CD14-positive monocyte (primary cell): ENCODE measurements around the gene RNF157. TPM values are rescaled to one million over a fixed set of nuclear protein-coding genes. Genes with fewer than 3 reads are reported as not detected.

Source experiments
- DNase-seq, 3 donors: peaks; one replicate each; pipeline ENCODE4 v3.0.0-alpha.2; 2011 to 2022
- H2AFZ ChIP-seq: 2 replicates; pipeline ENCODE4 v1.6.0; 2012; ENCODE audit warnings: mild to moderate bottlenecking, low read depth, low read length, inconsistent platforms; ENCODE audit not compliant: insufficient read depth, poor library complexity, severe bottlenecking
- H3K27ac ChIP-seq, 2 donors: 1 replicate in 1 of 2; 2 replicates in 1 of 2; pipeline ENCODE4 v1.5.1; 2012 to 2013; ENCODE audit warnings: low read length in 2 of 2, control low read depth in 1 of 2, inconsistent platforms in 1 of 2, low read depth in 1 of 2, mild to moderate bottlenecking in 1 of 2
- H3K27me3 ChIP-seq, 2 donors: one replicate each; pipeline versions ENCODE4 v1.6.0 to v1.6.1; 2011 to 2013; ENCODE audit warnings: low read length in 2 of 2; ENCODE audit not compliant: control insufficient read depth in 2 of 2, insufficient read depth in 2 of 2
- H3K36me3 ChIP-seq, 2 donors: replicated peaks in 1 of 2; 1 replicate in 1 of 2; 2 replicates in 1 of 2; pipeline versions ENCODE4 v1.5.1 to v1.6.1; 2012 to 2013; ENCODE audit warnings: low read length in 2 of 2, control low read depth in 1 of 2, inconsistent platforms in 1 of 2, mild to moderate bottlenecking in 1 of 2; ENCODE audit not compliant: insufficient read depth in 2 of 2, control insufficient read depth in 1 of 2
- H3K4me1 ChIP-seq, 2 donors: 1 replicate in 1 of 2; 2 replicates in 1 of 2; pipeline versions ENCODE4 v1.5.1 to v1.6.1; 2012 to 2013; ENCODE audit warnings: low read length in 2 of 2, control low read depth in 1 of 2, inconsistent platforms in 1 of 2, mild to moderate bottlenecking in 1 of 2, moderate library complexity in 1 of 2; ENCODE audit not compliant: insufficient read depth in 2 of 2, control insufficient read depth in 1 of 2
- H3K4me2 ChIP-seq: replicated peaks from 2 replicates; pipeline ENCODE3; 2012; ENCODE audit warnings: low read length, moderate library complexity, mild to moderate bottlenecking; ENCODE audit not compliant: poor library complexity, severe bottlenecking; ENCODE audit errors: extremely low read depth
- H3K4me3 ChIP-seq, 3 experiments: fragments of 200-600 bp in 1 of 3; sonication (generic) in 1 of 3; replicated peaks in 1 of 3; 1 replicate in 2 of 3; 2 replicates in 1 of 3; pipeline ENCODE4 v1.5.1; 2011 to 2013; ENCODE audit warnings: low read length in 3 of 3, mild to moderate bottlenecking in 3 of 3, control low read depth in 2 of 3, low read depth in 2 of 3, inconsistent platforms in 1 of 3, moderate library complexity in 1 of 3
- H3K79me2 ChIP-seq: 2 replicates; pipeline ENCODE4 v1.6.0; 2012; ENCODE audit warnings: mild to moderate bottlenecking, control low read depth, inconsistent platforms, low read length, moderate library complexity; ENCODE audit not compliant: insufficient read depth
- H3K9ac ChIP-seq: 2 replicates; pipeline ENCODE4 v1.6.0; 2017; ENCODE audit warnings: low read length, mild to moderate bottlenecking; ENCODE audit not compliant: insufficient read depth, poor library complexity, severe bottlenecking
- H3K9me3 ChIP-seq, 2 donors: replicated peaks in 1 of 2; 1 replicate in 1 of 2; 2 replicates in 1 of 2; pipeline versions ENCODE4 v1.5.1 to v1.6.1; 2012 to 2013; ENCODE audit warnings: low read length in 2 of 2, control low read depth in 1 of 2; ENCODE audit not compliant: control insufficient read depth in 1 of 2, insufficient read depth in 1 of 2
- H4K20me1 ChIP-seq: 2 replicates; pipeline ENCODE4 v1.6.0; 2012; ENCODE audit warnings: mild to moderate bottlenecking, low read length, control low read depth, moderate library complexity; ENCODE audit not compliant: insufficient read depth
- H3K27ac Mint-ChIP-seq, 7 donors: one replicate each; pipeline ENCODE4 v1.8.0; 2020; ENCODE audit warnings: mild to moderate bottlenecking in 7 of 7, mixed read lengths in 7 of 7, moderate library complexity in 6 of 7, inconsistent platforms in 2 of 7
- H3K27me3 Mint-ChIP-seq, 3 donors: one replicate each; pipeline ENCODE4 v1.8.0; 2021 to 2022; ENCODE audit warnings: low read depth in 3 of 3, mild to moderate bottlenecking in 3 of 3, mixed read lengths in 3 of 3, moderate library complexity in 3 of 3, inconsistent platforms in 1 of 3
- H3K36me3 Mint-ChIP-seq, 2 donors: one replicate each; pipeline ENCODE4 v1.8.0; 2020; ENCODE audit warnings: mixed read lengths in 2 of 2, inconsistent platforms in 1 of 2, mild to moderate bottlenecking in 1 of 2
- H3K4me1 Mint-ChIP-seq: one replicate; pipeline ENCODE4 v1.8.0; 2020; ENCODE audit warnings: mild to moderate bottlenecking, mixed read lengths
- H3K4me3 Mint-ChIP-seq, 2 donors: one replicate each; pipeline ENCODE4 v1.8.0; 2020; ENCODE audit warnings: mild to moderate bottlenecking in 2 of 2, mixed read lengths in 2 of 2, moderate library complexity in 1 of 2
- H3K9me3 Mint-ChIP-seq, 7 donors: one replicate each; pipeline ENCODE4 v1.8.0; 2020 to 2022; ENCODE audit warnings: mixed read lengths in 7 of 7, mild to moderate bottlenecking in 6 of 7, moderate library complexity in 6 of 7, inconsistent platforms in 2 of 7
- WGBS: methylation state at CpG from one replicate; pipeline ENCODE4 v1.1.5; 2013; ENCODE audit warnings: missing lambda C conversion rate; ENCODE audit not compliant: insufficient coverage; 5-methylcytosine and 5-hydroxymethylcytosine counted together
- intact Hi-C, 2 donors: fragments of 100-400 bp; cut with micrococcal nuclease; formaldehyde crosslinking; loops; one replicate each; pipeline versions ENCODE4 v1.15.0 to v1.15.1; 2023
- polyA plus RNA-seq, 3 donors: library from polyadenylated mRNA; depleted of rRNA in 1 of 3; unstranded in 2 of 3; stranded (reverse) in 1 of 3; fragments of 300-500 nt in 2 of 3; fragments of >200 nt in 1 of 3; fragmentation: Illumina TruSeq in 2 of 3; gene quantifications; 1 replicate in 2 of 3; 2 replicates in 1 of 3; pipeline ENCODE4 v1.2.3, GENCODE V29; 2012 to 2021
- TF ChIP-seq, protein P1 (sequence below): fragments of 200-600 bp; IDR thresholded peaks from one replicate; pipeline ENCODE4 v1.8.0; 2022; ENCODE audit warnings: antibody characterized with exemption, mild to moderate bottlenecking

RNF157 gene
- polyA plus RNA-seq, 3 donors, result 0.03 TPM; not detected in 2

DNA sequence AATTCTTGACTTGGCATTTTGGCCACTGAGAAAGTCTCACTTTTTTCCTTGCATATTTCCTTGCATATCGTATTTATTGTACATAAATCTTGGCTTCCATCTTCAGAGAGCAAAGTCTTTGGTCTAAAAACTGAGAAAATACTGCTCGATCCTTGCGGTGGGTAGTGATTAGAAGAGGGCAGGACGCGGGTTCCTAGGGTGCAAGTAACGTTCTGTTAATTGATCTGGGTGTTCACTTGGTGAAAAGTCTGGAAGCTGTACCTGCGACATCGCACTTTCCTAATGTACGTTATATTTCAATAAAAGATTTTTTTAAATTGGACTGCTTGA, 24.1 kb upstream of the RNF157 start:
- Histone ChIP-seq H3K36me3 (peaks cover 4 to 6% of the 10 kb centered on the region in 2 donors), H3K79me2 (peaks cover 37% of the 10 kb centered on the region), H3K4me3 (peak overlapping the region in 1 of 3 experiments; percentile 46), H3K27me3 (no peaks in the 10 kb centered on the region), H3K9me3 (no peaks in the 10 kb centered on the region), H3K9ac (no peak overlapping the region), H3K4me2 (peak overlapping the region; percentile 58), H3K4me1 (peaks cover 77 to 83% of the 10 kb centered on the region in 2 donors), H2AFZ (no peak overlapping the region), H4K20me1 (peaks cover 17% of the 10 kb centered on the region), H3K27ac (peak overlapping the region; percentile 31 to 81)
- TF ChIP-seq, protein P1, sequence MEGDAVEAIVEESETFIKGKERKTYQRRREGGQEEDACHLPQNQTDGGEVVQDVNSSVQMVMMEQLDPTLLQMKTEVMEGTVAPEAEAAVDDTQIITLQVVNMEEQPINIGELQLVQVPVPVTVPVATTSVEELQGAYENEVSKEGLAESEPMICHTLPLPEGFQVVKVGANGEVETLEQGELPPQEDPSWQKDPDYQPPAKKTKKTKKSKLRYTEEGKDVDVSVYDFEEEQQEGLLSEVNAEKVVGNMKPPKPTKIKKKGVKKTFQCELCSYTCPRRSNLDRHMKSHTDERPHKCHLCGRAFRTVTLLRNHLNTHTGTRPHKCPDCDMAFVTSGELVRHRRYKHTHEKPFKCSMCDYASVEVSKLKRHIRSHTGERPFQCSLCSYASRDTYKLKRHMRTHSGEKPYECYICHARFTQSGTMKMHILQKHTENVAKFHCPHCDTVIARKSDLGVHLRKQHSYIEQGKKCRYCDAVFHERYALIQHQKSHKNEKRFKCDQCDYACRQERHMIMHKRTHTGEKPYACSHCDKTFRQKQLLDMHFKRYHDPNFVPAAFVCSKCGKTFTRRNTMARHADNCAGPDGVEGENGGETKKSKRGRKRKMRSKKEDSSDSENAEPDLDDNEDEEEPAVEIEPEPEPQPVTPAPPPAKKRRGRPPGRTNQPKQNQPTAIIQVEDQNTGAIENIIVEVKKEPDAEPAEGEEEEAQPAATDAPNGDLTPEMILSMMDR, result no peak
- intact Hi-C loops, result loop anchor here in 1 of 2 donors (1.0 to 10.0 kb wide), 3 partner anchors 12 to 490 kb away; partner anchors contain the start of genes MFSD11 and SRSF2
- Mint-ChIP-seq H3K4me3 (peak overlapping the region; percentile 56 to 61), H3K4me1 (peaks cover 76% of the 10 kb centered on the region), H3K27me3 (peaks cover 0 to 8% (median 0%) of the 10 kb centered on the region in 3 donors), H3K27ac (peak overlapping the region; percentile 88 to 97 (median 91)), H3K36me3 (peaks cover 13 to 17% of the 10 kb centered on the region in 2 donors), H3K9me3 (no peaks in the 10 kb centered on the region)
- no peak for DNase-seq
- 82% methylated on average over 4 of the region's 9 CpGs for WGBS

DNA sequence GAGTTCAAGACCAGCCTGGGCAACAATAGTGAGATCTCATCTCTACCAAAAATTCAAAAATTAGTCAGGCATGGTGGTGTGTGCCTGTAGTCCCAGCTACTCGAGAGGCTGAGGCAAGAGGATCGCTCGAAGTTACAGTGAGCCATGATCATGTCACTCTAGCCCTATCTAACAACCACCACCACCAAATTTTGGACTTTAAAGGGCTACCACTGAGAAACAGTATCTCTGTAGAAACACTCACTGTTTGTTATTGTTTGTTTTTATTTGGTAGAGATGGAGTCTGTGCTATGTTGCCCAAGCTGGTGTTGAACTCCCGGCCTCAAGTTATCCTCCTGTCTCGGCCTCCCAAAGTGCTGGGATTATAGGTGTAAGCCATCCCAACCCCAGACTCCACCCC, 23.6 kb upstream of the RNF157 start:
- Mint-ChIP-seq H3K27ac (peak overlapping the region; percentile 88 to 97 (median 91)), H3K4me1 (peaks cover 73% of the 10 kb centered on the region), H3K27me3 (peaks cover 0 to 8% (median 0%) of the 10 kb centered on the region in 3 donors), H3K9me3 (no peaks in the 10 kb centered on the region), H3K36me3 (peaks cover 9 to 14% of the 10 kb centered on the region in 2 donors), H3K4me3 (no peak overlapping the region)
- no peak overlapping the region for H3K4me2 ChIP-seq
- H3K4me1 ChIP-seq, result peaks cover 72 to 79% of the 10 kb centered on the region in 2 donors
- no peak overlapping the region for H2AFZ ChIP-seq
- H3K9me3 ChIP-seq, result no peaks in the 10 kb centered on the region
- H4K20me1 ChIP-seq, result peaks cover 12% of the 10 kb centered on the region
- H3K4me3 ChIP-seq, result no peak overlapping the region
- H3K9ac ChIP-seq, result no peak overlapping the region
- H3K36me3 ChIP-seq, result peaks cover under 1% of the 10 kb centered on the region in 2 donors
- no peaks in the 10 kb centered on the region for H3K27me3 ChIP-seq
- WGBS, result no CpG with 5 or more reads among the region's 5 CpGs
- H3K27ac ChIP-seq, result peak overlapping the region; percentile 31 to 81
- intact Hi-C loops, result loop anchor here in 1 of 2 donors (1.0 to 10.0 kb wide), 3 partner anchors 12 to 489 kb away; partner anchors contain the start of genes MFSD11 and SRSF2
- TF ChIP-seq, protein P1, result no peak
- H3K79me2 ChIP-seq, result peaks cover 32% of the 10 kb centered on the region
- no peak for DNase-seq
